GM18511 (cell line): ENCODE data around the gene FUZ.

Source experiments
- ATAC-seq: cut with Tn5 transposase; IDR thresholded peaks from one replicate; pipeline ENCODE4 v1.9.1; 2021; ENCODE audit warnings: mild to moderate bottlenecking, moderate library complexity; ENCODE audit not compliant: unreplicated experiment

FUZ gene

DNA sequence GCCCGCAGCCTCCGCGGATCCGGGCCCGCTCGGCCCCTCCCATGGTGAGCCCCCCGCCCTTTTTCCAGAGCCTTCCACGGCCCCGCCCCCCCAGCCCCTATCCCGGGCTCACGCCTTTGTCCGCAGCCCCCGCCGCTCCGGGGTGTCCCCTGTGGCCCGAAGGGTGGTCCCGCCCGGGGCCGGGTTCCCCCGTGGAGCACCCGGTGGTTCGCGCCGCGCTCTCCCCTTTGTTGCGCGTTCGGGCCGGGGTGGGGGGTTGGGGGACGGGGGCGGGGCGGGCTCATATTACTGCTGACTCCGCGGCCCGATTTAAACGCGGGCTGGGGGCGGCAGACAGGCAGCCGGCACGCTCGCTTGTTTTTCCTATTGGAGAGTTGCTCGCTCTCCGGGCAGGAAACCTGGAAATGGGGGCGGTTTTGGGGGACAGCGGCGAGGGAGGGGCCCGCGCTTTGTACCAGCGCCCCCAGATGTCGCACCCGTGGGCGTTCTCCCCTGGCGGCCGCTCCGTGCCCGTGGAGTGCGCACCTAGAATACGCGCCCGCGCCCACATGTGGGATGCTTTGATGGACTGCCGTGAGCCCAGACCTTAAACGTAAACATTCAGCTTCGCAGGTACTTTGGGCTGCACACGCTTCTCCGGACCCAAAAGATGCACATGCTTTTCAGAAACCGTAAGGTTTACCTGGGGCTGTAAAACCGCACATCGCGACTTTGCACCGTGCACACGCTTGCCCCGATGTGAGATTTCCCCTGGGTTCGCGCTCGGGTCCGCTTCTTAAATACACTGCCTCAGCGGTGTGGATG is 38.6 kb upstream of the FUZ start:
- no peak for ATAC-seq

DNA sequence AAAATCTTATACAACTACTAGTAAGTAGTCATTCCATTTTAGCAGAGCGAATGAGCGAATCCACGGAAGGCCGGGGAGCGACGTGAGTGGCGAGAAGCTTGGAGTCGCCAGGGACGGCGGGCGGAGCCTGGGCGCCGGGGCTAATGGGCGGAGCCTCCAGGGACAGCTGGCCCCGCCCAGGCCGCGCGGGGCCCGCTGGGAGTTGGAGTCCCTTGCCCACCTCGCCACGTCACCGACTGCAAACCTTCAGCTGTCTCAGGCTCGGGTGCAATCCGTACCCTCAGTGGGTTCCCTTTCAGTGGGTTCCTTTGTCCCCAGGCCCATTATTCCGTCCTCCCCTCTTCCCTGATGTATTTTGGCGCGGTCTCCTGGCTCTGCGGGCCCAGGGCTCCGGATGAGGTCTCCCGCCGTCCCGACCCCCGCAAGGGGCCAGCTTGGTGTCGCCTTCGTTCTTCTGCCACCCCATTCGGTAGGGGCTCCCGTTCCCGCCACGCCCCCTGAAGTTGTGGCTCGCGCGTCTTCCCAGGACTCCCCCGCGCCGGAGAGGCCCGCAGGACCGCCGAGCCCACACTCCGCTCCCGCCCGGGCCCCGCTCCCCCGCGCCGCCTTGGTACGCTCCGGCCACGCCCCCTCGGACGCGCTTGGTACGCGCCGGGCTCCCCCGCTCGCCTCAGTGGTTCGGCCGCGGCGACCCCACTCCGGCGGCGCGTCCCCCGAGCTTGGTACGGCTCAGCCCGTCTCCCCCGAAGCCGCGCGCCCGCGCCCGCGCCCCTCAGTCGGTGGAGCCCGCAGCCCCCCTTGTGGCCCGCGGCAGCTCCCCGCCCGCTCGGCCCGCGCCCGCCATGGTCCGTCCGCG is 37.6 kb upstream of the FUZ start, which contains the start of gene PTOV1:
PTOV1 (plus strand) TSS at position 673 of the 856 bp plus-strand sequence.
- ATAC-seq = peak; percentile 80

DNA sequence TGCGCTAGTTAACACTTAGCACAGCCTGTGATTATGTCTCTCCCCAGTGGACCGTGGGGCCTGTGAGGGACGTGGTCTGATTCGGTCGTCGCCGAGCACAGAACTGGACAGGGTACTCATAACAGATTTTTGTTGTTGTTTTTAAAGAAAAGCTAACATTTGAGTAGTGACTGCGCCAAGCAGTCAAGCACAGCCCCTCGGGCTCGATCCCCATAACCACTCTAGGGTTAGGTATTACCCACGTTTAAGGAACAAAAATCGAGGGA is 37.1 kb upstream of the FUZ start:
- ATAC-seq = no peak

DNA sequence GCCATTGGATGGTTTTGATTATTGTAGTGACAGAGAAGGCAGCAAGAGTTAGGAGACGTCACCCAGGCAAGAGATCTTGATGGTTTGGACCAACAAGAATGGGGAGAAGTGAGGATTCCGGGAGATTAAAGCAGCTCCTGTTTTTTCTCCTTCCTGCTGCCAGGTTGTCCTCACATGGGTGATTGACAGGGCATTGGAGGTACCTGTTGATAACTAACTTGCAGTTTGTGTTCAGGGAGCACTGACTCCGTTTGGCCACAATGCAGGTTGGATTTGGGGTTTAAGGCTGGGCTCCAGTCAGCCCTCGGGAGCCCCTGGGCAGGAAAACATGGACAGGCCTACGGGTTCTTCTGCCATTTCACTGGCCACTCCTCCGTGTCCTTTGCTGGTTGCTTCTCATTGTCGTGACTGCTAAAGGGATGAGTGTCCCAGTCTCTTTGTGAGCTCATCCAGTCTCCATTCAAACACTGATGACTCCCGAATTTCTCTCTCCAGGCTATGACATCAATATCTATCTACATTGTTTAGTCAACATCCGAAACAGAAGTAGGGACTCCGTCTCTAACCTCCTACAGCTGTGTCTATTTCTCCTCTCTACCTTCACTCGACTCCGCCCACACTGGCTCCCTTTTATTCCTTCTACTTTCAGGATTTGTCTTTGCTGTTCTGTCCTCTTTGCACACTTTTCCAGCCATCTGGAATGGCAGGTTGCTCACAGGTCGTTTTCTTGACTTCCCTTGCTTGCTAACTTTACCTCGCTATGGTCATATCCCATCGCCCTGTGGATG is 36.5 kb upstream of the FUZ start:
- no peak for ATAC-seq

DNA sequence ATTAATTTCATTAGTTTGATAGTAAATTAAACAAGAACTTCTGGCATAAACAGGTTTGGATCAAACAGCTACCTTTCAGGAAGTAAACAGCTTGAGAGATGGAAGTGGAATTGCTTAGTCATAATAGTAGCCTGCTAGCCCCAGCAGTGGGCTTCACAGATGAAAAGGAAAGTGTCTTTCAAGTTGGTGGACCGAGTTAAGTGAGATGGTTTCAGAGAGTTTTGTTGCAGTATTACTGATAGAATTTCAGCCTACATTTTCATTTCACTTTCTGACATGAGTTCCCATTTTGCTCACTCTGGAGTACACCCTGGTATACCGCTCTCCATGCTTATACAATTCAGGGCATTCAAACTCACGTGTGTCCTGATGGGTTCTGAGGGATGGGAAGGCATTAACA is 35.8 kb upstream of the FUZ start:
- ATAC-seq = no peak

DNA sequence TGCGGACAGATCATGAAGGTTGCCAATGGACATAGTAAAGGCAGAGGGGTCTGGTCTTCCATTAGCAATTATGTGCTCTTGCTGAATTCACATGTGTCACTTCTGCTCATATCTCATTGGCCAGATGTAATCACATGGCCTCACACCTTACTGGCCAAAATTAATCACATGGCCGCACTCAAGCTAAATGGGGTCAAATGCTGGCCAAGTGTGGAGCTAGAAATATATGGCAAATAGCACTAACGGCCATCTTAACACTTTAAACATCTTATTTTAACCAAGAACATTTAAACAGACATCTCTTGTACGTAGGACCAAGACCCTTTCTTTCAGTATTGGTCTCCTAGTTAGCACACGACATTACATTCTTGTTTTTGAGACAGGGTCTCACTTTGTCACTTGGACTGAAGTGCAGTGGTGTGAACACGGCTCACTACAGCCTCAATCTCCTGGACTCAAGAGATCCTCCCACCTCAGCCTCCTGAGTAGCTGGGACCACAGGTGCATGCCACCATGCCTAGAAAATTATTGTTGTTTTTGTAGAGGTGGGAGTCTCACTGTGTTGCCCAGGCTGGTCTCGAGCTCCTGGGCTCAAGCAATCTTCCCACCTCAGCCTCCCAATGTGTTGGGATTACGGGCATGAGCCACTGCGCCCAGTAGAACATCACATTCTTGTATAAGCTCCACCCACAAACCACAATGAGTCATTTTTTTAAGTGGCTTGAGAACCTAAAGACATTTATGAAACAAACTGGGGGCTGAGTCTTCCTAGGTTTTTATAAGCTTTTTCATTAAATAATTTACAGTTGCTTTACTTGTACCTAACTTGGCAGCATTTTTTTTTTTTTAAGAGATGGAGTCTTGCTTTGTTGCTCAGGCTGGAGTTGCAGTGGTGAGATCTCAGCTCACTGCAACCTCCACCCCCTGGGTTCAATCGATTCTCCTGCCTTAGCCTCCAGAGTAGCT is 34.9 kb upstream of the FUZ start:
- ATAC-seq = no peak

DNA sequence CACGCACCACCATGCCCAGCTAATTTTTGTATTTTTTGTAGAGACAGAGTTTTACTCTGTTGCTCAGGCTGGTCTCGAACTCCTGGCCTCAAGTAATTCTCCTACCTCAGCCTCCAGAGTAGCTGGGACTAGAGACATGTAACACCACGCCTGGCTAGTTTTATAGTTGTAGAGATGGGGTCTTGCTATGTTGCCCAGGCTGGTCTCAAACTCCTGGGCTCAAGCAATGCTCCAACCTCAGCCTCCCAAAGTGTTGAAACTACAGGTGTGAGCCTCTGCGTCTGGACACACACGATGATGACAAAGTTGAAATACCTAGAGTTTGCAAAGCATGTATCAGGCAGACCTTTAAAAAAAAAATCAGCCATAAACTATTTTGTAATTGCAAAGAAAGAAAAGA is 33.3 kb upstream of the FUZ start:
- ATAC-seq = no peak

DNA sequence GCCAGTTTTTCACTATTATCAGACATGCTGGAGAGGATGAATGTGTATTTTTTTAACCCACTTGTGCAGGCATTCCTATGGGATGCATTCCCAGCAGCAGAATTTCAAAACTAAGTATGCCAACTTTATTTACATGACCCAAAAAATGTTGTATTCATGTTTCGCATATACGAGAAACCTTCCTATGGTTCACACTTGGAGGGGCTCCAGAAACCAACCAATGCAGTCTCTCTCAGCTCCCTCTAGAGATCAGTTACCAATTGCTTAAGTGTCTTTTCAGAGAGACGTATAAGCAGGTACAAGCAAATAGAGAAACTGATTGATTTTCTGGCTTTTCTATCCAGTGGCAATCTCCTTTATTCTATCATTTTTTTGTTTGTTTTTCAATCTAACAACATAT is 32.3 kb upstream of the FUZ start:
- ATAC-seq = no peak

DNA sequence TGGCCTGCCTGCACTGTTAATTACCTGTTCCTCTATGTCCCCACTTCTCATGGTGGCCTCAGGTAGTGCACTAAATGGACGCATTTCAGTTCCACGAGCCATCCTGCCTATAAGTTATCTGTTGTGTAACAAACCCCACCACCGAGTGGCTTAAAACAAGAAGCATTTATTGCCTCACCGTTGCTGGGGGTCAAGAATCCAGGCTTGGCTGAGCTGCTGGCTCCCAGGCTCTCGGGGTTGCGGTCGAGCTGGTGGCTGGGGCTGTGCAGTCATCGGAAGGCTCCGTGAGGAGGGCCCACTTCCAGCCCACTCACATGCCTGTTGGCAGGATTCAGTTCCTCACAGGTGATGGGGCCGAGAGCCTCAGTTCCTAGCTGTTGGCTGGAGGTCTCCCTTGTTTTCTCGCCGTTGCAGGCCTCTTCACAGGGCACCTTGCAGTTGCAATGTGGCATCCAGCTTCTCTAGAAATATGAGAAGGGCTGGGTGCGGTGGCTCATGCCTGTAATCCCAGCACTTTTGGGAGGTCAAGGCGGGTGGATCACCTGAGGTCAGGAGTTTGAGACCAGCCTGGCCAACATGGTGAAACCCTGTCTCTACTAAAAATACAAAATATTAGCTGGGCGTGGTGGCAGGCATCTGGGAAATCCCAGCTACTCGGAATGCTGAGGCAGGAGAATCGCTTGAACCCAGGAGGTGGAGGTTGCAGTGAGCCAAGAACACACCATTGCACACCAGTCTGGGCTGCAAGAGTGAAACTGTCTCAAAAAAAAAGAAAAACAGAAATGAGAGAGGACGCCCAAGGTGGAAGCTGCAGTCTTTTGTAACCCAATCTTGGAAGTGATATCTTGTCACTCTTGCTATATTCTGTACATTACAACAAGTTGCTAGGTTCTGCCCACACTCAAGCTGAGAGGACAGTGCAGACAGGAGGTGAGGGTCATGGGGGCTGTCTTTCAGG is 31.3 kb upstream of the FUZ start:
- ATAC-seq = no peak

DNA sequence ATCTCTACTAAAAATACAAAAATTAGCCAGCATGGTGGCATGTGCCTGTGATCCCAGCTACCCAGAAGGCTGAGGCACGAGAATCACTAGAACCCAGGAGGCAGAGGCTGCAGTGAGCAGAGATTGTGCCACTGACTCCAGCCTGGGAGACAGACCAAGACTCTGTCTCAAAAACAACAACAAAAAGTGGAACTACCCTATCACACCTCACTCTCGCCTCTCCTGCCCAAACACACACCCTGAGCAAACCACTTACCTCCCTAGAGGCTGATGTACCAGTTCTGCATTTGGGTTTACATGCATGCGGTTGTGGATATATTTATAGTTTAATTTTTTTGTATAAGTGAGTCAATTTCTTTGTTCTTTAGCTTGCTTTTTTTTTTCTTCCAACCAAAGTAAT is 30.2 kb upstream of the FUZ start:
- ATAC-seq = no peak

DNA sequence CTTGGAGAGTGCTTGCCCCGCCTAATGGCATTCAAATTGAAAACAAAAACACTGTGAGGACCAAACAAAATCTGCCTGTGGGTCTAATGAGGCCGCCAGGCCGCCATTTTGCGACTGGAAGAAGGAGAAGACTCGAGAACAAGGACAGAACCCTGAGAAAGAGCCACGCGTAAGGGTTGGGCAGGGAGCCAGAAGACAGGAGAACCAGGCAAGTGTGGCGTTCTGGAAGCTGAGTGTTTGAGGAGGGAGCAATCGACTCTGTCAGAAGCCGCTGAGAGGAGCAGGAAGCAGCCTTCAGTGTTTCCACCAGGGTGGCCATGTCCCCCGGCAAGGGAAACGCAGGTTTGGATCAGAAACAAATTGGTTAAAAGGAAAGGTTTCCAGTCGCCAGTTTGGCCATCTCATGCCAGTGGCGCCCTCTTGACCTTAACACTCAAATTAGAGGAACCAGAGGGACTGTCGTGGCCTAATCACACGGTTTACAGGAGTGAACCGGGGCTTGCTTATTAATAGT is 27.7 kb upstream of the FUZ start:
- no peak for ATAC-seq

DNA sequence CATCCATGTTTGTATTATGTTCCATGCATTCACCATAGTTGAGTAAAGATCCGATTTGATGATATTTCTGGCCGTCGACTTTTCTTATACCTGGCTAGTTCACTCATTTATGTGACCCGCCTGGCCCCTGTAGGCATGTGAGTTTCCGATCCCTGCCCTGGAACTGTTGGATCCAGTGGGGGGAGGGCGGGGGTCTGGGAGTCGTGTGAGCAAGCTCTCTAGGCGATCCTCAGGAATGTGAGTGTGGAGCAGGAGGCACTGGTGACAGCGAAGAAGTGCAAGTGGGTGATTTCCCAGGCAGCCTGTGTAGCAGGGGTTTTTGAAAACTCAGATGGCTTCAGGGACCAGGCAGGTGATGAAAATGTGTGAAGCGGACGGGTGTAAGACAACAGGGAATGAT is 27.2 kb upstream of the FUZ start:
- ATAC-seq = no peak

DNA sequence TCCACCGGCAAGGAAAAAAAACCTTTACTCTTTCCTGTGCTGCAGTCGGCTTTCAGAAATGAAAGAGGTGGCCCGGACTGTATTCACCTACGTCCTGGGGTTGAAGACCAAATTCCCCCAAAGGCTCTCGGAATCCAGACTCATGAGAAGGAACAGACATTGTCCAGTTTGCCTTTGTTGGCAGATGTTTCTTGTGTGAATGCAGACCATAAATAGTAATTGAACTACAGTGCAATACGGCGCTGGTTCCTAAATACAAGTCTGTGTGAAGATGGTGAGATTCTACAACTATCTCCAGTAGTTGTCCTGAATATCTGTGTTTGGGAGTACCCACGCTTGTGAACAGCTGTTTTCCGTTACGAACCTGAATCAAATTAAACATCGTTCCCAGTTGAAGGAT is 26.6 kb upstream of the FUZ start:
- no peak for ATAC-seq

DNA sequence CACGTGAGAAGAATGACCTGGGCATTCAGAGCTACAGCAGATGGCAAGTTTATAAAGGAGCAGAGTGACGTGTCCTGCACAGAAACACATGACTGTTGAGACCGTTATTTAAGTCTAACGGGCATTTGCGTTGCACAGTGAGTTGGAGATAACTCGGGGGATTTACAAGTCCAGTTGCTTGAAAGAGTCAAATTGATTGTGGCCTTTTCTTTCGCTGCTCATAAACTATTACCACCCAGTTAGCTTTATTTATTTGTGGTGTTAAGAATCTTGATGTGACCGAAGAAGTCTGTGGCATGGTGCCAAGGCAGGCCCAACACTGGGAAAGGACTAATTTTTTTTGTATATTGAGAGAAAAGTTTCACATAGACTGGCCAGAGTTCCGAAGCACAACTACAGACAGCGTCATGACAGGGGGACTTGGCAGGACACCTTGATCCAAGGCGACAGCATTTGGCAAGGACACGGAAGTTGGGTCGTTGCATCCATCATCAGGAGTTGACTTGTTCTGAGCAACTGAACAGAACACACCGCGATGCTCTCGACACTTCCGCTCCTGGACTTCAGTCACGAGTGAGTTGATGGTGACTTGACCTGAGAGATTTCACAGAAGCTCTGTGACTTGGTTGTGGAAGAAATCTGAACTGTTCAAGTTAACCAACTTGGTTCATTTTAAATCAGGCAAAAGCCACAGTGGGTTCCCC is 25.9 kb upstream of the FUZ start:
- ATAC-seq = no peak

DNA sequence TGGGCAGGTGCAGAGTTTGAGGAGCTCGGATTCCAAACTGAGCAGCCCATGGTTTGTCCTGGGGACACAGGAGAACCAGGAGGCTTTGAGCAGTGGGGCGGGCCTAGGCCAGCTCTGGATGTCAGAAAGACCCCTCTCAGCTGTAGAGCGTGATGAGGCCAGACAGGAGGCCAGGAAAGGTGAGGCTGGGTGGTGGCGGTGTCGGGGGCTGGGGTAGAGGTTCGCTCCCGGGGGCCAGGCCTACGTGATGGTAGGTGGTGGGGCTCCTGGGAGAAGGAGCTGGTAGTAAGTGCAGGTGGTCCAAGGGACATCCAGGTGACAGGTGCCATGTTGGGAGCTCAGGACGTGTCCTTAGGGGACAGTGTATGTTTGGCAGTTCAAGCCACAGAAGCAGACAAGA is 24.3 kb upstream of the FUZ start:
- ATAC-seq = no peak

DNA sequence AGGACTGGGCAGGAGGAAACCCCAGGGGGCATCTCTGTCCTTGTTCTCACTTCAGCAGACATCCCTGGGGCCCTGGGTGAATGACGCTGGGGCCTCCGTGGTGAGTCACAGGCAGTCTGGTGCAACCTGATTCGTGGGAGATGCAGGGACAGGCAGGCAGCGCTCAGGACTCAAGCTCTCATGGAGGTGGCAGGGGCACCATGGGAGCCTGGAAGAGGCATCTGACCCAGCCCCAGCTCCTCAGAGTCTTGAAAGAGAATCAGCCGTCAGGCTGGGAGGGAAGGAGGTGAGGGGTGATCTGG is 23.9 kb upstream of the FUZ start:
- no peak for ATAC-seq

DNA sequence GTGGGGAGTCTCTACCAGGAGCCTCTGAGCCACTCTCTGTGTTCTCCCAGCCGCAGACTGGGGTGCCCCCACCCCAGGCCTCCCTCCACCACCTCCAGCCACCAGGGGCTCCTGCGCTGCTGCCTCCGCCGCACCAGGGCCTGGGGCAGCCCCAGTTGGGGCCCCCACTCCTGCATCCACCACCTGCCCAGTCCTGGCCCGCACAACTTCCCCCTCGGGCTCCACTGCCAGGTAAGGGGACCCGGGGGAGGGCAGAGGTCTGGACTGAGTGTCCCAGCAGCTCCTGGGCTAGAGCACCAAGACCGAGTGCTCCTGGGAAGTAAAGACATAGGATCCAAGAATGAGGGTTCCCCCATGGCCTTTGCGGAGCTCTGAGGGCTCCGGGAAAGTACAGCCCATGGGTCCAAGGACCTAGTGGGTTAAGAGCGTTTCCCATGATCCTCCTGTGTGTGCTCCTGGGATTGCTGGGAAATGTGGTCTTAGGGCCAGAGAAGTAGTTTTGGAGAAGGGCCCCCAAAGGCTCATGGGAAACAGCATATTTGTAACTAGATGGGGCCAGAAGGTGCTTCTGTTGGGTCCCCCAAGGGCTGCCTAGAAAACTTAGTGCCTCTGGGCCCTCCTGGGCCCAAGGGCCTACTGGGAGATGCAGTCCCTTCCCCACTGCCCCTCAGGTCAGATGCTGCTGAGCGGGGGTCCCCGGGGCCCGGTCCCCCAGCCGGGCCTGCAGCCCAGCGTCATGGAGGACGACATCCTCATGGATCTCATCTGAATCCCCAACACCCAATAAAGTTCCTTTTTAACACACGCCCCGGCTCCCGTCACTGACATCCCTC is 23.3 kb upstream of the FUZ start:
- no peak for ATAC-seq

DNA sequence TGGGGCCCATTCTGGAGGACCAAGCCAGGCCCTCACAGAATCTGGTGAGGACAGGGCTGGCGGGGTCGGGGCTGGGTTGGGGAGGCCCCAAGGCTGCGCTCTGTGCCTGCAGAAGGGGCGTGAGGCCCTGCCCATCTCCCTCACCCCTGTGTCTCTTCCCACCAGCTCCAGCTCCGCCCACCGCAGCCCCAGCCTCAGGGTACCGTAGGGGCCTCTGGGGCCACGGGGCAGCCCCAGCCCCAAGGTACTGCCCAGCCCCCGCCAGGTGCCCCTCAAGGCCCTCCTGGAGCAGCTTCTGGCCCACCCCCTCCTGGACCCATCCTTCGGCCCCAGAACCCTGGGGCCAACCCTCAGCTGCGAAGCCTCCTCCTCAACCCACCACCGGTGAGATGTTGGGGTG is 22.5 kb upstream of the FUZ start:
- no peak for ATAC-seq
